ENCODE measurements around the gene RNU1-2.
A peak's percentile ranks its signal among the peaks of the same experiment; 100 is the strongest.
"Not testable (repeated sequence)": the region's sequence is repeated elsewhere in the genome, so short reads cannot be mapped to it uniquely, and the experiment has no call there.

Gene RNU1-2

GRCh38 chr1:16895598-16896315, at the start of gene RNU1-2:
RNU1-2 (plus strand) TSS chr1:16895980.
- peak; percentile 68 to 92 for DNase-seq

- not testable (repeated sequence) for DNase-seq
These were observed 39.6 kb upstream of the RNU1-2 start for GRCh38 chr1:16856201-16856600.

GRCh38 chr1:16859167-16860041, 36.4 kb upstream of the RNU1-2 start:
- DNase-seq: not testable (repeated sequence)

GRCh38 chr1:16860048-16860447, 35.7 kb upstream of the RNU1-2 start:
- not testable (repeated sequence) for DNase-seq

- DNase-seq: not testable (repeated sequence)
These were observed 33.9 kb upstream of the RNU1-2 start for GRCh38 chr1:16861832-16862245.

- not testable (repeated sequence) for DNase-seq
These were observed 33.4 kb upstream of the RNU1-2 start for GRCh38 chr1:16862415-16862814.

GRCh38 chr1:16863024-16863423, 32.8 kb upstream of the RNU1-2 start:
- DNase-seq: not testable (repeated sequence)

- not testable (repeated sequence) for DNase-seq
These were observed 28.7 kb upstream of the RNU1-2 start for GRCh38 chr1:16866926-16867707.

GRCh38 chr1:16868787-16869186, 27.0 kb upstream of the RNU1-2 start:
- not testable (repeated sequence) for DNase-seq

- not testable (repeated sequence) for DNase-seq
These were observed 25.8 kb upstream of the RNU1-2 start for GRCh38 chr1:16869996-16870395.

GRCh38 chr1:16871171-16871570, 24.6 kb upstream of the RNU1-2 start:
- not testable (repeated sequence) for DNase-seq

GRCh38 chr1:16872152-16873075, 23.4 kb upstream of the RNU1-2 start:
- DNase-seq: peak in 1 of 2 experiments; percentile 16

GRCh38 chr1:16873076-16873879, 22.5 kb upstream of the RNU1-2 start:
- DNase-seq: not testable (repeated sequence)

- not testable (repeated sequence) for DNase-seq
These were observed 20.6 kb upstream of the RNU1-2 start for GRCh38 chr1:16874968-16875765.

GRCh38 chr1:16881742-16882141, 14.0 kb upstream of the RNU1-2 start:
- DNase-seq: not testable (repeated sequence)

GRCh38 chr1:16882986-16883385, 12.8 kb upstream of the RNU1-2 start:
- DNase-seq: no peak

- not testable (repeated sequence) for DNase-seq
These were observed 11.3 kb upstream of the RNU1-2 start for GRCh38 chr1:16884487-16884886.

- no peak for DNase-seq
These were observed 8.7 kb upstream of the RNU1-2 start for GRCh38 chr1:16886860-16887605.
